Measurements from ENCODE around the gene HLA-DOB.

The HLA-DOB gene

GRCh38 chr6:32830017-32830416, 13.2 kb upstream of the HLA-DOB start (continued):
- TF ChIP-seq CREB5 (CRISPR knock-in tag; IDR thresholded peaks at IDR 0.05; ENCODE audit: low read depth) (no peak), ZFP3 (CRISPR knock-in tag; IDR thresholded peaks at IDR 0.05) (no peak), PPARA (CRISPR knock-in tag; IDR thresholded peaks at IDR 0.05; ENCODE audit: borderline replicate concordance) (no peak), ARNTL (CRISPR knock-in tag; IDR thresholded peaks at IDR 0.05; ENCODE audit: borderline replicate concordance, low read depth) (no peak), ZNF8 (CRISPR knock-in tag; IDR thresholded peaks at IDR 0.05) (no peak)

GRCh38 chr6:32829495-32829894, 12.7 kb upstream of the HLA-DOB start:
- no peak for TF ChIP-seq SNAI2 (CRISPR knock-in tag; IDR thresholded peaks at IDR 0.05)
- TF ChIP-seq TOX (CRISPR knock-in tag; IDR thresholded peaks at IDR 0.05; ENCODE audit: borderline replicate concordance), result no peak
- no peak for TF ChIP-seq PPARA (CRISPR knock-in tag; IDR thresholded peaks at IDR 0.05; ENCODE audit: borderline replicate concordance)
- TF ChIP-seq RARB (CRISPR knock-in tag; IDR thresholded peaks at IDR 0.05), result no peak
- no peak for TF ChIP-seq CSRNP3 (CRISPR knock-in tag; IDR thresholded peaks at IDR 0.05)
- TF ChIP-seq TCF4 (CRISPR knock-in tag; IDR thresholded peaks at IDR 0.05; ENCODE audit: borderline replicate concordance), result no peak
- no peak for TF ChIP-seq CREB5 (CRISPR knock-in tag; IDR thresholded peaks at IDR 0.05; ENCODE audit: low read depth)
- TF ChIP-seq TSHZ2 (CRISPR knock-in tag; IDR thresholded peaks at IDR 0.05), result no peak
- no peak for TF ChIP-seq CSDC2 (CRISPR knock-in tag; IDR thresholded peaks at IDR 0.05)
- no peak for TF ChIP-seq GLIS3 (CRISPR knock-in tag; IDR thresholded peaks at IDR 0.05)
- ATAC-seq, result no peak

GRCh38 chr6:32827025-32827424, 10.2 kb upstream of the HLA-DOB start:
- TF ChIP-seq ZNF70 (CRISPR knock-in tag; IDR thresholded peaks at IDR 0.05) (no peak), BACH2 (CRISPR knock-in tag; IDR thresholded peaks at IDR 0.05; ENCODE audit: borderline replicate concordance) (no peak), POU6F1 (CRISPR knock-in tag; IDR thresholded peaks at IDR 0.05; ENCODE audit: borderline replicate concordance, low read depth) (no peak), CSDC2 (CRISPR knock-in tag; IDR thresholded peaks at IDR 0.05) (no peak)
- no peak for ATAC-seq

GRCh38 chr6:32825966-32826365, 9.2 kb upstream of the HLA-DOB start:
- ATAC-seq, result peak; percentile 79
- TF ChIP-seq TCF4 (CRISPR knock-in tag; IDR thresholded peaks at IDR 0.05; ENCODE audit: borderline replicate concordance) (no peak), OSR1 (CRISPR knock-in tag; IDR thresholded peaks at IDR 0.05) (no peak), ESRRG (CRISPR knock-in tag; IDR thresholded peaks at IDR 0.05) (no peak), RARB (CRISPR knock-in tag; IDR thresholded peaks at IDR 0.05) (no peak), ZNF8 (CRISPR knock-in tag; IDR thresholded peaks at IDR 0.05) (no peak), ZFP30 (CRISPR knock-in tag; IDR thresholded peaks at IDR 0.05) (no peak), ARNTL (CRISPR knock-in tag; IDR thresholded peaks at IDR 0.05; ENCODE audit: borderline replicate concordance, low read depth) (no peak), ZFP3 (CRISPR knock-in tag; IDR thresholded peaks at IDR 0.05) (no peak)
